Mesendoderm (in vitro differentiated cells): ENCODE results near the gene NMNAT3. TPM values are rescaled to one million over a fixed set of nuclear protein-coding genes. Genes with fewer than 3 reads are reported as not detected.
A peak's percentile ranks its signal among the peaks of the same experiment; 100 is the strongest.

Source experiments
- DNase-seq: peaks from one replicate; pipeline ENCODE4 v3.0.0; 2013
- H2AK5ac ChIP-seq: 2 replicates; pipeline ENCODE4 v1.6.1; 2013; ENCODE audit warnings: low read length, inconsistent platforms
- H2BK120ac ChIP-seq: 2 replicates; pipeline ENCODE4 v1.6.1; 2013; ENCODE audit warnings: low read depth, mild to moderate bottlenecking, low read length, moderate library complexity, mixed read lengths
- H2BK15ac ChIP-seq: replicated peaks from 2 replicates; pipeline ENCODE4 v1.6.1; 2013; ENCODE audit warnings: low read depth, mild to moderate bottlenecking, moderate library complexity
- H2BK5ac ChIP-seq: 2 replicates; pipeline ENCODE4 v1.6.1; 2013; ENCODE audit warnings: low read length, inconsistent platforms
- H3K18ac ChIP-seq: 2 replicates; pipeline ENCODE4 v1.6.1; 2013; ENCODE audit warnings: mild to moderate bottlenecking, low read length, mixed read lengths
- H3K23ac ChIP-seq: one replicate; pipeline ENCODE4 v1.6.1; 2013; ENCODE audit warnings: low read length
- H3K27ac ChIP-seq: 2 replicates; pipeline ENCODE4 v1.5.1; 2013; ENCODE audit warnings: low read depth, mild to moderate bottlenecking, inconsistent platforms, low read length, moderate library complexity
- H3K27me3 ChIP-seq: 2 replicates; pipeline ENCODE4 v1.6.1; 2013; ENCODE audit warnings: low read length, control low read depth, mild to moderate bottlenecking, inconsistent platforms; ENCODE audit not compliant: insufficient read depth, poor library complexity
- H3K36me3 ChIP-seq: 2 replicates; pipeline ENCODE4 v1.6.1; 2013; ENCODE audit warnings: low read length, inconsistent platforms; ENCODE audit not compliant: control insufficient read depth, insufficient read depth
- H3K4ac ChIP-seq: one replicate; pipeline ENCODE4 v1.6.1; 2013; ENCODE audit warnings: low read depth, mild to moderate bottlenecking, low read length, moderate library complexity
- H3K4me1 ChIP-seq: 2 replicates; pipeline ENCODE4 v1.6.1; 2013; ENCODE audit warnings: low read depth, low read length, inconsistent platforms; ENCODE audit not compliant: control insufficient read depth
- H3K4me2 ChIP-seq: 2 replicates; pipeline ENCODE4 v1.6.1; 2013; ENCODE audit warnings: low read length
- H3K4me3 ChIP-seq: 2 replicates; pipeline ENCODE4 v1.5.1; 2013; ENCODE audit warnings: mild to moderate bottlenecking, low read length
- H3K56ac ChIP-seq: one replicate; pipeline ENCODE4 v1.6.1; 2013; ENCODE audit warnings: low read length
- H3K79me1 ChIP-seq: 2 replicates; pipeline ENCODE4 v1.6.1; 2013; ENCODE audit warnings: low read length, inconsistent platforms
- H3K79me2 ChIP-seq: 2 replicates; pipeline ENCODE4 v1.6.1; 2013; ENCODE audit warnings: mild to moderate bottlenecking, low read length; ENCODE audit not compliant: control insufficient read depth, insufficient read depth
- H3K9ac ChIP-seq: 2 replicates; pipeline ENCODE4 v1.6.1; 2013; ENCODE audit warnings: low read length, inconsistent platforms
- H4K5ac ChIP-seq: one replicate; pipeline ENCODE4 v1.6.1; 2013; ENCODE audit warnings: low read length
- H4K8ac ChIP-seq: one replicate; pipeline ENCODE4 v1.6.1; 2013; ENCODE audit warnings: low read depth, mild to moderate bottlenecking, control low read depth, low read length, moderate library complexity
- WGBS: extraction: QIAGEN DNeasy Blood & Tissue Kit; methylation state at CpG from one replicate; pipeline ENCODE4 v1.1.7; 2013; ENCODE audit warnings: low lambda C conversion rate, missing lambda C conversion rate; ENCODE audit not compliant: insufficient coverage; ENCODE audit errors: extremely low coverage; 5-methylcytosine and 5-hydroxymethylcytosine counted together
- polyA plus RNA-seq, 2 experiments: library from polyadenylated mRNA; stranded (reverse); fragments of 200-250 nt; gene quantifications; one replicate each; pipeline ENCODE4 v1.2.3, GENCODE V29; 2013

The NMNAT3 gene
- 1.2 TPM for polyA plus RNA-seq (2013, experiment 1 of 2)
- 1.3 TPM for polyA plus RNA-seq (2013, experiment 2 of 2)

GRCh38 chr3:139677388-139678155 is at the start of gene NMNAT3:
Gene NMNAT3 (minus strand): TSS chr3:139677972. CDS start chr3:139627724, 50,248 bp downstream.
- H2BK5ac ChIP-seq = no peak within 1 kb of the TSS
- no peak within 1 kb of the TSS for H4K5ac ChIP-seq
- peak within 1 kb of the TSS; percentile 40 for H3K18ac ChIP-seq
- DNase-seq = peak; percentile 94
- no peaks in the 10 kb centered on the region for H3K79me1 ChIP-seq
- no peak within 1 kb of the TSS for H2BK120ac ChIP-seq
- H3K4ac ChIP-seq = no peak within 1 kb of the TSS
- peak within 1 kb of the TSS; percentile 58 for H3K56ac ChIP-seq
- peak within 1 kb of the TSS; percentile 54 for H3K9ac ChIP-seq
- H3K27ac ChIP-seq = no peak within 1 kb of the TSS
- peaks cover 4% of the 10 kb centered on the region for H3K27me3 ChIP-seq
- no peaks in the 10 kb centered on the region for H3K36me3 ChIP-seq
- peak within 1 kb of the TSS; percentile 36 for H3K4me3 ChIP-seq
- no peak within 1 kb of the TSS for H4K8ac ChIP-seq
- no CpG with 5 or more reads among the region's 65 CpGs for WGBS
- H2BK15ac ChIP-seq = no peak within 1 kb of the TSS
- no peaks in the 10 kb centered on the region for H3K79me2 ChIP-seq
- H3K4me2 ChIP-seq = peak within 1 kb of the TSS; percentile 70
- no peaks in the 10 kb centered on the region for H3K4me1 ChIP-seq
- peak within 1 kb of the TSS; percentile 75 for H3K23ac ChIP-seq
- H2AK5ac ChIP-seq = no peak within 1 kb of the TSS

GRCh38 chr3:139721370-139721769 is 43.6 kb upstream of the NMNAT3 start:
- H4K5ac ChIP-seq = no peak overlapping the region
- no CpG with 5 or more reads among the region's 1 CpG for WGBS
- H3K4me2 ChIP-seq = no peak overlapping the region
- no peak overlapping the region for H3K23ac ChIP-seq
- no peaks in the 10 kb centered on the region for H3K79me1 ChIP-seq
- H3K79me2 ChIP-seq = no peaks in the 10 kb centered on the region
- no peak overlapping the region for H2BK120ac ChIP-seq
- no peak overlapping the region for H3K4ac ChIP-seq
- no peaks in the 10 kb centered on the region for H3K36me3 ChIP-seq
- H2BK15ac ChIP-seq = no peak overlapping the region
- H3K4me3 ChIP-seq = no peak overlapping the region
- H3K27ac ChIP-seq = no peak overlapping the region
- DNase-seq = no peak
- H3K56ac ChIP-seq = no peak overlapping the region
- no peaks in the 10 kb centered on the region for H3K27me3 ChIP-seq
- H3K18ac ChIP-seq = no peak overlapping the region
- no peak overlapping the region for H4K8ac ChIP-seq
- no peak overlapping the region for H3K9ac ChIP-seq
- H3K4me1 ChIP-seq = peaks cover 3% of the 10 kb centered on the region
- H2BK5ac ChIP-seq = no peak overlapping the region
- no peak overlapping the region for H2AK5ac ChIP-seq

- H3K27me3 ChIP-seq = no peaks in the 10 kb centered on the region
- peak; percentile 81 for DNase-seq
- H2BK5ac ChIP-seq = no peak overlapping the region
- H3K4ac ChIP-seq = no peak overlapping the region
- H3K4me1 ChIP-seq = peaks cover 3% of the 10 kb centered on the region
- H2AK5ac ChIP-seq = no peak overlapping the region
- H3K18ac ChIP-seq = no peak overlapping the region
- no peak overlapping the region for H2BK120ac ChIP-seq
- no peak overlapping the region for H2BK15ac ChIP-seq
- no peaks in the 10 kb centered on the region for H3K79me2 ChIP-seq
- no peak overlapping the region for H3K4me3 ChIP-seq
- no peak overlapping the region for H3K9ac ChIP-seq
- no peak overlapping the region for H4K5ac ChIP-seq
- no peak overlapping the region for H4K8ac ChIP-seq
- WGBS = no CpG with 5 or more reads among the region's 3 CpGs
- H3K56ac ChIP-seq = peak overlapping the region; percentile 38
- no peaks in the 10 kb centered on the region for H3K79me1 ChIP-seq
- H3K4me2 ChIP-seq = no peak overlapping the region
- no peak overlapping the region for H3K27ac ChIP-seq
- no peaks in the 10 kb centered on the region for H3K36me3 ChIP-seq
- H3K23ac ChIP-seq = no peak overlapping the region
Observed at GRCh38 chr3:139718415-139718814, 40.6 kb upstream of the NMNAT3 start.

- H3K9ac ChIP-seq = no peak overlapping the region
- no peak for DNase-seq
Observed at GRCh38 chr3:139716908-139717485, 39.2 kb upstream of the NMNAT3 start.

GRCh38 chr3:139715743-139716360 is 38.1 kb upstream of the NMNAT3 start:
- Histone ChIP-seq H3K27me3 (no peaks in the 10 kb centered on the region), H3K4me2 (no peak overlapping the region), H3K23ac (no peak overlapping the region), H2BK15ac (no peak overlapping the region), H3K27ac (no peak overlapping the region), H3K36me3 (no peaks in the 10 kb centered on the region), H3K79me2 (no peaks in the 10 kb centered on the region), H2AK5ac (no peak overlapping the region), H4K8ac (no peak overlapping the region), H2BK120ac (no peak overlapping the region), H3K79me1 (no peaks in the 10 kb centered on the region), H4K5ac (no peak overlapping the region), H3K4ac (no peak overlapping the region), H3K56ac (no peak overlapping the region), H3K9ac (no peak overlapping the region), H3K18ac (no peak overlapping the region), H3K4me3 (no peak overlapping the region), H2BK5ac (no peak overlapping the region), H3K4me1 (no peaks in the 10 kb centered on the region)
- no CpG with 5 or more reads among the region's 2 CpGs for WGBS
- no peak for DNase-seq

More at GRCh38 chr3:139716908-139717485, 39.2 kb upstream of the NMNAT3 start:
- Histone ChIP-seq H3K36me3 (no peaks in the 10 kb centered on the region), H3K4me2 (no peak overlapping the region), H4K8ac (no peak overlapping the region), H3K56ac (no peak overlapping the region), H3K4me3 (no peak overlapping the region), H2AK5ac (no peak overlapping the region), H3K27ac (no peak overlapping the region), H3K79me2 (no peaks in the 10 kb centered on the region), H2BK15ac (no peak overlapping the region), H3K4me1 (peaks cover 2% of the 10 kb centered on the region), H4K5ac (no peak overlapping the region), H3K79me1 (no peaks in the 10 kb centered on the region), H3K23ac (no peak overlapping the region), H3K4ac (no peak overlapping the region), H2BK5ac (no peak overlapping the region), H3K18ac (no peak overlapping the region), H2BK120ac (no peak overlapping the region), H3K27me3 (no peaks in the 10 kb centered on the region)
- WGBS = no CpG with 5 or more reads among the region's 3 CpGs
